A673 (cell line): ENCODE results near the gene QRICH2. TPM values are rescaled to one million over a fixed set of nuclear protein-coding genes. Genes with fewer than 3 reads are reported as not detected.

ENCODE experiments used
- BruUV-seq: library from RNA; stranded (reverse); fragments of 400-500 nt; replicated peaks from 2 replicates; lab custom pipeline; 2021; lab: Mats Ljungman, UMichigan
- CTCF ChIA-PET: fragments of 300-600 bp; sonication (Branson Sonifier 250); formaldehyde crosslinking; loops from one replicate; lab custom pipeline; 2022; ENCODE audit warnings: antibody characterized with exemption; lab: Charles Lee
- POLR2A ChIA-PET: fragments of 300-600 bp; sonication (Branson Sonifier 250); formaldehyde crosslinking; loops from one replicate; lab custom pipeline; 2022; ENCODE audit warnings: antibody characterized with exemption; ENCODE audit not compliant: low non-redundant PET; lab: Charles Lee
- DNase-seq: peaks from one replicate; pipeline ENCODE4 v3.0.0-alpha.2; 2015; ENCODE audit warnings: low spot score
- H3K27ac ChIP-seq: fragments of 200-600 bp; sonication (generic); 2 replicates; pipeline ENCODE4 v1.5.1; 2016; ENCODE audit warnings: mixed run types, low read depth, mild to moderate bottlenecking, mixed read lengths, antibody characterized with exemption, low read length; ENCODE audit not compliant: poor library complexity, severe bottlenecking
- H3K27me3 ChIP-seq: fragments of 200-600 bp; sonication (generic); replicated peaks from 2 replicates; pipeline ENCODE4 v1.6.1; 2017; ENCODE audit warnings: mixed run types, low read depth, mild to moderate bottlenecking, mixed read lengths, antibody characterized with exemption, low read length; ENCODE audit not compliant: insufficient read depth, poor library complexity
- H3K36me3 ChIP-seq: fragments of 200-600 bp; sonication (generic); 2 replicates; pipeline ENCODE4 v1.6.1; 2016; ENCODE audit warnings: mixed run types, mild to moderate bottlenecking, mixed read lengths, antibody characterized with exemption, low read length; ENCODE audit not compliant: insufficient read depth, poor library complexity, severe bottlenecking
- H3K4me1 ChIP-seq: fragments of 200-600 bp; sonication (generic); 2 replicates; pipeline ENCODE4 v1.6.1; 2017; ENCODE audit warnings: mixed run types, mild to moderate bottlenecking, mixed read lengths, antibody characterized with exemption, low read length; ENCODE audit not compliant: insufficient read depth, poor library complexity, severe bottlenecking
- H3K4me3 ChIP-seq: fragments of 200-600 bp; sonication (generic); 2 replicates; pipeline ENCODE4 v1.5.1; 2016; ENCODE audit warnings: low read depth, mixed run types, mild to moderate bottlenecking, mixed read lengths, low read length; ENCODE audit not compliant: poor library complexity, severe bottlenecking
- H3K9me3 ChIP-seq: fragments of 200-600 bp; sonication (generic); 2 replicates; pipeline ENCODE4 v1.6.1; 2016; ENCODE audit warnings: mixed run types, low read depth, mild to moderate bottlenecking, mixed read lengths, antibody characterized with exemption, low read length; ENCODE audit not compliant: poor library complexity, severe bottlenecking
- EZH2 ChIP-seq: fragments of 200-600 bp; sonication (generic); IDR thresholded peaks from 2 replicates; pipeline ENCODE4 v1.6.1; 2017; ENCODE audit warnings: borderline replicate concordance, low read depth, mild to moderate bottlenecking, mixed read lengths, antibody characterized with exemption, low read length; ENCODE audit not compliant: poor library complexity, severe bottlenecking
- intact Hi-C: fragments of 100-400 bp; cut with micrococcal nuclease; formaldehyde crosslinking; loops from one replicate; pipeline ENCODE4 v1.10.0; 2022; ENCODE audit not compliant: unreplicated experiment
- total RNA-seq: library from RNA; stranded (reverse); gene quantifications from 2 replicates; pipeline ENCODE4 v1.2.3, GENCODE V29; 2021
- TF ChIP-seq, protein P1 (sequence below): fragments of 300-800, 200-600 bp; sonication (generic); conservative IDR thresholded peaks from 2 replicates; pipeline ENCODE4 v1.5.1; 2017; ENCODE audit warnings: low read depth, mild to moderate bottlenecking, antibody characterized with exemption, low read length, moderate library complexity, mixed read lengths

The QRICH2 gene
- total RNA-seq, 1 experiment from 2014 or later = 4.3 TPM

DNA sequence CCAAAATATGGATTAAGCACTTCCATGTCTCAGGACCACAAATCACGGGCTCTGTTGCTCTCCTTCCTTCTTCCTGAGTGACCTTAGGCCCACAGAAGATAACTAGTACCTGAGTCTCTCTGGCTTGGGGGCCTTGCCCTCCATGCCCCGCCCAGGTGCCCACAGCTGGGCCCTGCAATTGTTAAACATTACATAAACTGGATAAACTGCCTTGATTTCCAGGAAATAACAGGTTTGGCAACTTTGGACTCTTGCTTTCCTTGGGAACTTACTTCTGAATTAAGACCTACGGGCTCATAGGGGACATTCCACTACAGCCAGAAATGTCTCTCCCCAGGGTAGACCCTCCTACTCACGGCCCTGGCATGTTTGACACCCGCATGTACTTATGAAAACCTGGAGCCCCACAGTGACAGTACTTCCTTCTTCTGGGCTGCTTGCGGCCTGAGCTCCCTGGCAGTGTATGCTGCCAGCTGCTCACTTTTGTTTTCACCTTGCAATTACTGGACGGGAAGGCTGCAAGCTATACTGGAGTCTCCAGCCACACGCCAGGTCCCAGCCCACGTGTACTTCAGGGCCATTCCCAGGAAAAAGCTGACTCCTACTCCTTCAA is 45.2 kb downstream of the QRICH2 start:
- no peak for DNase-seq
- H3K27ac ChIP-seq = no peak overlapping the region
- BruUV-seq = no TSS peak
- TF ChIP-seq EZH2 = no peak
- TF ChIP-seq, protein P1, sequence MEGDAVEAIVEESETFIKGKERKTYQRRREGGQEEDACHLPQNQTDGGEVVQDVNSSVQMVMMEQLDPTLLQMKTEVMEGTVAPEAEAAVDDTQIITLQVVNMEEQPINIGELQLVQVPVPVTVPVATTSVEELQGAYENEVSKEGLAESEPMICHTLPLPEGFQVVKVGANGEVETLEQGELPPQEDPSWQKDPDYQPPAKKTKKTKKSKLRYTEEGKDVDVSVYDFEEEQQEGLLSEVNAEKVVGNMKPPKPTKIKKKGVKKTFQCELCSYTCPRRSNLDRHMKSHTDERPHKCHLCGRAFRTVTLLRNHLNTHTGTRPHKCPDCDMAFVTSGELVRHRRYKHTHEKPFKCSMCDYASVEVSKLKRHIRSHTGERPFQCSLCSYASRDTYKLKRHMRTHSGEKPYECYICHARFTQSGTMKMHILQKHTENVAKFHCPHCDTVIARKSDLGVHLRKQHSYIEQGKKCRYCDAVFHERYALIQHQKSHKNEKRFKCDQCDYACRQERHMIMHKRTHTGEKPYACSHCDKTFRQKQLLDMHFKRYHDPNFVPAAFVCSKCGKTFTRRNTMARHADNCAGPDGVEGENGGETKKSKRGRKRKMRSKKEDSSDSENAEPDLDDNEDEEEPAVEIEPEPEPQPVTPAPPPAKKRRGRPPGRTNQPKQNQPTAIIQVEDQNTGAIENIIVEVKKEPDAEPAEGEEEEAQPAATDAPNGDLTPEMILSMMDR = no peak
- H3K9me3 ChIP-seq = no peaks in the 10 kb centered on the region
- POLR2A ChIA-PET = no interaction called here
- CTCF ChIA-PET = no interaction called here
- no peaks in the 10 kb centered on the region for H3K27me3 ChIP-seq
- intact Hi-C loops = no loop called here
- H3K4me1 ChIP-seq = peaks cover 16% of the 10 kb centered on the region
- H3K36me3 ChIP-seq = peaks cover 4% of the 10 kb centered on the region
- no peak overlapping the region for H3K4me3 ChIP-seq

- Histone ChIP-seq H3K9me3 (no peaks in the 10 kb centered on the region), H3K36me3 (no peaks in the 10 kb centered on the region), H3K4me3 (no peak overlapping the region), H3K4me1 (peaks cover 5% of the 10 kb centered on the region), H3K27ac (no peak overlapping the region), H3K27me3 (no peaks in the 10 kb centered on the region)
- CTCF ChIA-PET = no interaction called here
- intact Hi-C loops = no loop called here
- BruUV-seq = no TSS peak
- DNase-seq = no peak
- POLR2A ChIA-PET = no interaction called here
- TF ChIP-seq EZH2 = no peak
- TF ChIP-seq, protein P1 = no peak
These were observed 46.5 kb downstream of the QRICH2 start for GRCh38 chr17:76261421-76262215.

GRCh38 chr17:76260669-76261068 is 47.4 kb downstream of the QRICH2 start:
- Histone ChIP-seq H3K9me3 (no peaks in the 10 kb centered on the region), H3K27me3 (no peaks in the 10 kb centered on the region), H3K4me3 (no peak overlapping the region), H3K36me3 (no peaks in the 10 kb centered on the region), H3K4me1 (peaks cover 5% of the 10 kb centered on the region), H3K27ac (no peak overlapping the region)
- TF ChIP-seq EZH2 = no peak
- TF ChIP-seq, protein P1 = no peak
- intact Hi-C loops = no loop called here
- DNase-seq = no peak
- CTCF ChIA-PET = no interaction called here
- POLR2A ChIA-PET = no interaction called here
- no TSS peak for BruUV-seq
